Small intestine (tissue), 7 donors: ENCODE results near the gene EXOC4. TPM values are rescaled to one million over a fixed set of nuclear protein-coding genes. Genes with fewer than 3 reads are reported as not detected.

ENCODE experiments used
- DNase-seq, 2 donors: peaks; one replicate each; pipeline versions ENCODE4 v3.0.0 to v3.0.0-alpha.2; 2013
- FAIRE-seq: peaks from 2 replicates; lab custom pipeline; 2012; peaks lifted over from hg19 to GRCh38; lab: Jason Lieb, UNC
- H3K27ac ChIP-seq, 3 donors: one replicate each; pipeline ENCODE4 v1.5.1; 2013; ENCODE audit warnings: low read length in 2 of 3, mild to moderate bottlenecking in 2 of 3, control low read depth in 1 of 3, inconsistent platforms in 1 of 3, low read depth in 1 of 3, moderate library complexity in 1 of 3
- H3K27me3 ChIP-seq, 3 donors: one replicate each; pipeline ENCODE4 v1.6.1; 2013; ENCODE audit warnings: low read length in 3 of 3, inconsistent platforms in 1 of 3; ENCODE audit not compliant: control insufficient read depth in 3 of 3, insufficient read depth in 3 of 3
- H3K36me3 ChIP-seq, 3 donors: one replicate each; pipeline ENCODE4 v1.6.1; 2013; ENCODE audit warnings: low read length in 3 of 3, inconsistent platforms in 1 of 3, low read depth in 1 of 3, mild to moderate bottlenecking in 1 of 3, moderate library complexity in 1 of 3; ENCODE audit not compliant: control insufficient read depth in 3 of 3, insufficient read depth in 2 of 3
- H3K4me1 ChIP-seq, 3 donors: one replicate each; pipeline ENCODE4 v1.6.1; 2013; ENCODE audit warnings: low read length in 2 of 3, inconsistent platforms in 1 of 3, low read depth in 1 of 3, mild to moderate bottlenecking in 1 of 3, moderate library complexity in 1 of 3; ENCODE audit not compliant: control insufficient read depth in 3 of 3, insufficient read depth in 2 of 3
- H3K4me3 ChIP-seq, 3 donors: one replicate each; pipeline ENCODE4 v1.5.1; 2013; ENCODE audit warnings: low read length in 3 of 3, control low read depth in 1 of 3, inconsistent platforms in 1 of 3, low read depth in 1 of 3, mild to moderate bottlenecking in 1 of 3, moderate library complexity in 1 of 3
- H3K9me3 ChIP-seq, 2 donors: one replicate each; pipeline ENCODE4 v1.6.1; 2013; ENCODE audit warnings: low read depth in 1 of 2, low read length in 1 of 2; ENCODE audit not compliant: control insufficient read depth in 2 of 2, insufficient read depth in 1 of 2
- WGBS, 3 donors: extraction: QIAGEN DNeasy Blood & Tissue Kit; methylation state at CpG; one replicate each; pipeline ENCODE4 v1.1.7; 2013; 5-methylcytosine and 5-hydroxymethylcytosine counted together
- polyA plus RNA-seq, 4 donors: library from polyadenylated mRNA; stranded (reverse) in 3 of 4; unstranded in 1 of 4; fragments of 200-250 nt in 3 of 4; fragments of 120-200 nt in 1 of 4; gene quantifications; one replicate each; pipeline versions ENCODE4 v1.2.1 to v1.2.3, GENCODE V29; 2013
- donor health status: healthy with polysubstance abuse.
- donor health status: control.
- donor health status: control.
- donor health status: Bipolar disorder and iron deficiency.
- donor health status: healthy.

Gene EXOC4
- polyA plus RNA-seq, 4 donors = 10.5 to 46.8 (median 18.8) TPM

GRCh38 chr7:133801341-133801740 is 548.5 kb downstream of the EXOC4 start:
- H3K27me3 ChIP-seq = no peaks in the 10 kb centered on the region
- H3K4me3 ChIP-seq = no peak overlapping the region
- H3K9me3 ChIP-seq = no peaks in the 10 kb centered on the region
- no peaks in the 10 kb centered on the region for H3K36me3 ChIP-seq
- H3K27ac ChIP-seq = no peak overlapping the region
- DNase-seq (no peak), FAIRE-seq (no peak)
- H3K4me1 ChIP-seq = no peaks in the 10 kb centered on the region
- 84 to 87% (median 84%) methylated on average over 6 of the region's 6 CpGs for WGBS, 3 donors

- H3K27ac ChIP-seq = no peak overlapping the region
- 21 to 62% (median 53%) methylated on average over 1 of the region's 1 CpG for WGBS, 3 donors
- no peaks in the 10 kb centered on the region for H3K9me3 ChIP-seq
- DNase-seq (peak in 1 of 2 donors; percentile 2), FAIRE-seq (no peak)
- H3K4me1 ChIP-seq = no peaks in the 10 kb centered on the region
- H3K27me3 ChIP-seq = no peaks in the 10 kb centered on the region
- H3K4me3 ChIP-seq = no peak overlapping the region
- no peaks in the 10 kb centered on the region for H3K36me3 ChIP-seq
Measured at GRCh38 chr7:133804127-133804526, 551.2 kb downstream of the EXOC4 start.

- no peaks in the 10 kb centered on the region for H3K27me3 ChIP-seq
- no peaks in the 10 kb centered on the region for H3K4me1 ChIP-seq
- WGBS, 3 donors = 86 to 92% (median 86%) methylated on average over 2 of the region's 2 CpGs
- no peaks in the 10 kb centered on the region for H3K9me3 ChIP-seq
- H3K36me3 ChIP-seq = no peaks in the 10 kb centered on the region
- no peak overlapping the region for H3K27ac ChIP-seq
- FAIRE-seq (no peak), DNase-seq (no peak)
- H3K4me3 ChIP-seq = no peak overlapping the region
Measured at GRCh38 chr7:133805426-133805825, 552.5 kb downstream of the EXOC4 start.

GRCh38 chr7:133807624-133808492 is 555.0 kb downstream of the EXOC4 start:
- H3K9me3 ChIP-seq = no peaks in the 10 kb centered on the region
- no peaks in the 10 kb centered on the region for H3K36me3 ChIP-seq
- H3K27ac ChIP-seq = no peak overlapping the region
- H3K4me1 ChIP-seq = no peaks in the 10 kb centered on the region
- H3K4me3 ChIP-seq = no peak overlapping the region
- 62 to 84% (median 75%) methylated on average over 7 of the region's 7 CpGs for WGBS, 3 donors
- H3K27me3 ChIP-seq = no peaks in the 10 kb centered on the region
- no peak for FAIRE-seq
- no peak for DNase-seq

GRCh38 chr7:133808493-133808866 is 555.6 kb downstream of the EXOC4 start:
- Histone ChIP-seq H3K9me3 (no peaks in the 10 kb centered on the region), H3K4me1 (no peaks in the 10 kb centered on the region), H3K36me3 (no peaks in the 10 kb centered on the region), H3K27ac (no peak overlapping the region), H3K4me3 (no peak overlapping the region), H3K27me3 (no peaks in the 10 kb centered on the region)
- DNase-seq (no peak), FAIRE-seq (no peak)
- 92 to 94% (median 93%) methylated on average over 2 of the region's 2 CpGs for WGBS, 3 donors

GRCh38 chr7:133812877-133813276 is 560.0 kb downstream of the EXOC4 start:
- H3K9me3 ChIP-seq = no peaks in the 10 kb centered on the region
- H3K27me3 ChIP-seq = no peaks in the 10 kb centered on the region
- FAIRE-seq = no peak
- no peak overlapping the region for H3K4me3 ChIP-seq
- H3K27ac ChIP-seq = no peak overlapping the region
- WGBS, 3 donors = 93% methylated on average over 6 of the region's 6 CpGs
- peaks cover 0 to 3% (median 0%) of the 10 kb centered on the region in 3 donors for H3K36me3 ChIP-seq
- H3K4me1 ChIP-seq = no peaks in the 10 kb centered on the region
- DNase-seq = no peak

- no peaks in the 10 kb centered on the region for H3K27me3 ChIP-seq
- WGBS, 3 donors = 53 to 71% (median 64%) methylated on average over 3 of the region's 3 CpGs
- H3K4me3 ChIP-seq = no peak overlapping the region
- H3K9me3 ChIP-seq = no peaks in the 10 kb centered on the region
- H3K4me1 ChIP-seq = no peaks in the 10 kb centered on the region
- no peak overlapping the region for H3K27ac ChIP-seq
- peaks cover 1 to 11% (median 5%) of the 10 kb centered on the region in 3 donors for H3K36me3 ChIP-seq
- FAIRE-seq = no peak
- DNase-seq = no peak
Measured at GRCh38 chr7:133815611-133816210, 562.8 kb downstream of the EXOC4 start.

GRCh38 chr7:133819695-133820094 is 566.8 kb downstream of the EXOC4 start:
- H3K36me3 ChIP-seq = peaks cover 2 to 11% (median 5%) of the 10 kb centered on the region in 3 donors
- FAIRE-seq = no peak

More at GRCh38 chr7:133819695-133820094, 566.8 kb downstream of the EXOC4 start:
- H3K4me1 ChIP-seq = no peaks in the 10 kb centered on the region
- H3K4me3 ChIP-seq = no peak overlapping the region
- H3K27me3 ChIP-seq = no peaks in the 10 kb centered on the region
- no peak overlapping the region for H3K27ac ChIP-seq
- WGBS, 3 donors = 97 to 100% (median 98%) methylated on average over 3 of the region's 3 CpGs
- DNase-seq = no peak
- H3K9me3 ChIP-seq = no peaks in the 10 kb centered on the region
